Peyer's patch (tissue), 4 donors: ENCODE data around the gene HAPLN1. TPM values are rescaled to one million over a fixed set of nuclear protein-coding genes. Genes with fewer than 3 reads are reported as not detected.
"Not testable (repeated sequence)": the region's sequence is repeated elsewhere in the genome, so short reads cannot be mapped to it uniquely, and the experiment has no call there.

ENCODE experiments used
- DNase-seq, 3 donors: peaks; one replicate each; pipeline ENCODE4 v3.0.0-alpha.2; 2017 to 2019
- H3K27ac ChIP-seq, 4 donors: fragments of 200-600 bp; sonication (generic); one replicate each; pipeline ENCODE4 v1.5.1; 2016 to 2019
- H3K27me3 ChIP-seq, 2 donors: fragments of 200-600 bp; sonication (generic); one replicate each; pipeline ENCODE4 v1.5.1; 2019
- H3K36me3 ChIP-seq, 3 donors: fragments of 200-600 bp; sonication (generic); one replicate each; pipeline ENCODE4 v1.5.1; 2016 to 2019
- H3K4me1 ChIP-seq, 4 donors: fragments of 200-600 bp; sonication (generic); one replicate each; pipeline ENCODE4 v1.5.1; 2016 to 2019
- H3K4me3 ChIP-seq, 4 donors: fragments of 200-600 bp; sonication (generic); 1 replicate in 3 of 4; 2 replicates in 1 of 4; pipeline ENCODE4 v1.5.1; 2016 to 2019; ENCODE audit warnings: mild to moderate bottlenecking in 1 of 4
- H3K9me3 ChIP-seq, 4 donors: fragments of 200-600 bp; sonication (generic); one replicate each; pipeline ENCODE4 v1.5.1; 2016 to 2019; ENCODE audit warnings: mild to moderate bottlenecking in 1 of 4
- POLR2A ChIP-seq, 2 donors: fragments of 450-650 bp; IDR thresholded peaks; one replicate each; pipeline ENCODE4 v1.5.1; 2017; ENCODE audit warnings: antibody characterized with exemption in 2 of 2, mild to moderate bottlenecking in 2 of 2, moderate library complexity in 2 of 2
- total RNA-seq, 4 donors: library from RNA; depleted of rRNA; stranded (reverse); fragments of >200 nt; gene quantifications; one replicate each; pipeline ENCODE4 v1.1.0, GENCODE V29; 2016
- TF ChIP-seq, protein P1 (sequence below), 6 experiments: fragments of 450-650 bp in 4 of 6; fragments of 200-600 bp in 2 of 6; sonication (generic) in 1 of 6; IDR thresholded peaks; one replicate each; pipeline ENCODE4 v1.5.1; 2017 to 2019; ENCODE audit warnings: antibody characterized with exemption in 6 of 6, mild to moderate bottlenecking in 3 of 6, moderate library complexity in 1 of 6

HAPLN1 gene
- total RNA-seq, 4 donors from 2014 or later, result 0.13 to 1.7 (median 0.70) TPM; not detected in 1

DNA sequence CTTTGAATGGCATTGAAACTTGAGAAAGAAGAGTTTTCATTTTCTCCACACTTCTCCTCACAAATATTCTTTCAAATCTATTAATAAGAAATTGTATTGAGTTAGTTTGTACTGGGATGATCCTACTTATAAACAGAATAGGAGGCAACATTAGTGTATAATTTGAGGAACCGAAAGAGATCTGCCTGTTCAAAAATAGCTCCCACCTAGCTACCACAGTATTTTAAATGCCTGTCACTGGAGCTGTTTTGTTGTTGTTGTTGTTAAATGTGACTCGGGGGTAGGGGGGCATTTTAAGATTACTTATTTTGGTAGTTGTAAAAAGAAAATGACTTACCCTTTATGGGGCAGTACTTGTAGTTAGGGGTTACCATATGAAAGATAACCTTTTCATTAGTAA is 20.1 kb upstream of the HAPLN1 start:
- Histone ChIP-seq H3K36me3 (no peaks in the 10 kb centered on the region), H3K27ac (no peak overlapping the region), H3K27me3 (no peaks in the 10 kb centered on the region), H3K9me3 (no peaks in the 10 kb centered on the region), H3K4me3 (no peak overlapping the region), H3K4me1 (no peaks in the 10 kb centered on the region)
- TF ChIP-seq, protein P1, sequence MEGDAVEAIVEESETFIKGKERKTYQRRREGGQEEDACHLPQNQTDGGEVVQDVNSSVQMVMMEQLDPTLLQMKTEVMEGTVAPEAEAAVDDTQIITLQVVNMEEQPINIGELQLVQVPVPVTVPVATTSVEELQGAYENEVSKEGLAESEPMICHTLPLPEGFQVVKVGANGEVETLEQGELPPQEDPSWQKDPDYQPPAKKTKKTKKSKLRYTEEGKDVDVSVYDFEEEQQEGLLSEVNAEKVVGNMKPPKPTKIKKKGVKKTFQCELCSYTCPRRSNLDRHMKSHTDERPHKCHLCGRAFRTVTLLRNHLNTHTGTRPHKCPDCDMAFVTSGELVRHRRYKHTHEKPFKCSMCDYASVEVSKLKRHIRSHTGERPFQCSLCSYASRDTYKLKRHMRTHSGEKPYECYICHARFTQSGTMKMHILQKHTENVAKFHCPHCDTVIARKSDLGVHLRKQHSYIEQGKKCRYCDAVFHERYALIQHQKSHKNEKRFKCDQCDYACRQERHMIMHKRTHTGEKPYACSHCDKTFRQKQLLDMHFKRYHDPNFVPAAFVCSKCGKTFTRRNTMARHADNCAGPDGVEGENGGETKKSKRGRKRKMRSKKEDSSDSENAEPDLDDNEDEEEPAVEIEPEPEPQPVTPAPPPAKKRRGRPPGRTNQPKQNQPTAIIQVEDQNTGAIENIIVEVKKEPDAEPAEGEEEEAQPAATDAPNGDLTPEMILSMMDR (IDR thresholded peaks at IDR 0.05), result no peak
- no peak for TF ChIP-seq POLR2A (IDR thresholded peaks at IDR 0.05)
- DNase-seq, result no peak

DNA sequence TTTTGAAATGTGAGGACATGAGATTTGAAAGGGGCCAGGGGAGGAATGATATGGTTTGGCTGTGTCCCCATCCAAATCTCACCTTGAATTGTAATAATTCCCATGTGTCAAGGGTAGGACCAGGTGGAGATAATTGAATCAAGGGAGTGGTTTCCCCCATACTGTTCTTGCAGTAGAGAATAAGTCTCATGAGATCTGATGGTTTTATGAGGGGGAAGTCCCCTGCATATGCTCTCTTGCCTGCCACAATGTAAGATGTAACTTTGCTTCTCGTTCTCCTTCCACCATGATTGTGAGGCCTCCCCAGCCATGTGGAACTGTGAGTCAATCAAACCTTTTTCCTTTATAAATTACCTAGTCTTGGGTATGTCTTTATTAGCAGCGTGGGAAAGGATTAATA is 15.5 kb upstream of the HAPLN1 start:
- not testable (repeated sequence) for H3K9me3 ChIP-seq, H3K4me1 ChIP-seq, H3K27me3 ChIP-seq, H3K27ac ChIP-seq, H3K36me3 ChIP-seq, DNase-seq, H3K4me3 ChIP-seq

DNA sequence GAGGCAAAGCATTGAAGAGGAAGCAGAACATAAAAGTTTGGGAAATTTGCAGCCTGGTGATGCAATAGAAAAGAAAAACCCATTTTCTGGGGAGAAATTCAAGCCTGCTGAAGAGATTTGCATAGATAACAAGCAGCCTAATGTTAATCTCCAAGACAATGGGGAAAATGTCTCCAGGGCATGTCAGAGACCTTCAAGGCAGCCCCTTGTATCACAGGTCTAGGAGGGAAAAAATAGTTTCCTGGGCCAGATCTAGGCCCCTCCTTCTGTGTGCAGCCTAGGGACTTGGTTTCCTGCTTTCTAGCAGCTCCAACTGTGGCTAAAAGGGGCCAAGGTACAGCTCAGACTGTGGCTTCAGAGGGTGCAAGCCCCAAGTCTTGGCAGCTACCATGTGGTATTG is 14.4 kb upstream of the HAPLN1 start:
- not testable (repeated sequence) for H3K9me3 ChIP-seq, H3K27ac ChIP-seq, DNase-seq, H3K4me3 ChIP-seq, H3K36me3 ChIP-seq, H3K4me1 ChIP-seq, H3K27me3 ChIP-seq

DNA sequence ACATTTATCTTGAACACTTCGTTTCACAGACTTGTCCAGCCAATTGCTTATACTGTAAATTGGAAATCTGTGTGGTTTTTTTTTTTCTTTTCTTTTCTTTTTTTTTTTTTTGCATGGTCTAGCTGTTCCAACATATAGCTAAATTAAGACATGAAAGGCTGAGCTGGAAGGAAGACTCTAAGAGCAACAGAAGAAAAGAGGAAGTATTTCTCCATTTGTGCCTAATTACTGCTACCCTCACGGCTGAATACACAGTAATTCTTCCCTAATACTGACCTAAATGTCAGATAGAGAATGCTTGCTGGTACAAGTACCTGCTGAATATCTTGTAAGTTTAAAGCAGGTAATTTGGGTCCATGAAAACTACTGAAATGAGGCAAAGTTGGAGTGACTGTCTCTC is 11.0 kb upstream of the HAPLN1 start:
- H3K36me3 ChIP-seq, result no peaks in the 10 kb centered on the region
- no peak overlapping the region for H3K27ac ChIP-seq
- no peak for TF ChIP-seq POLR2A (IDR thresholded peaks at IDR 0.05)
- TF ChIP-seq, protein P1 (IDR thresholded peaks at IDR 0.05), result no peak
- DNase-seq, result no peak
- no peaks in the 10 kb centered on the region for H3K9me3 ChIP-seq
- no peaks in the 10 kb centered on the region for H3K4me1 ChIP-seq
- no peaks in the 10 kb centered on the region for H3K27me3 ChIP-seq
- H3K4me3 ChIP-seq, result no peak overlapping the region

DNA sequence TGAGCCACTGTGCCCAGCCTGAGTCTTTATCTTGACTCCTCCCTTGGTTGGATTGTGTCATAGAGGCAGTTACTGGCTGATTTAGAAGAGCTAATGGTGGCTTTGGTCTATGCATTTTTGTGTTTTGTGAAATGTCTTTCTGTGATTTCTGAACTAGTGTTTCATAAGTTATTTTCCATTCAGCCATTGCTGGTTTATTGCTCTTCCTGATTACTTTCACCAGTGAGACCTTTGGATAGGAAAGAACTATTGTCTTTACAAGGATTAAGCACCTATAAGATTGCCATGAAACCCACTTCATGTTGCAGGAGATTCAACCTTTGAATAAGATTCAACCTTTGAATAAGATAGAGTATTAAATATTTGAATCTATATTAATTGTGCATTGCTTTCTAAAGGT is 8.7 kb upstream of the HAPLN1 start:
- no peaks in the 10 kb centered on the region for H3K27me3 ChIP-seq
- H3K27ac ChIP-seq, result no peak overlapping the region
- no peak overlapping the region for H3K4me3 ChIP-seq
- TF ChIP-seq, protein P1 (IDR thresholded peaks at IDR 0.05), result no peak
- no peak for TF ChIP-seq POLR2A (IDR thresholded peaks at IDR 0.05)
- no peak for DNase-seq
- no peaks in the 10 kb centered on the region for H3K4me1 ChIP-seq
- no peaks in the 10 kb centered on the region for H3K36me3 ChIP-seq
- H3K9me3 ChIP-seq, result no peaks in the 10 kb centered on the region

DNA sequence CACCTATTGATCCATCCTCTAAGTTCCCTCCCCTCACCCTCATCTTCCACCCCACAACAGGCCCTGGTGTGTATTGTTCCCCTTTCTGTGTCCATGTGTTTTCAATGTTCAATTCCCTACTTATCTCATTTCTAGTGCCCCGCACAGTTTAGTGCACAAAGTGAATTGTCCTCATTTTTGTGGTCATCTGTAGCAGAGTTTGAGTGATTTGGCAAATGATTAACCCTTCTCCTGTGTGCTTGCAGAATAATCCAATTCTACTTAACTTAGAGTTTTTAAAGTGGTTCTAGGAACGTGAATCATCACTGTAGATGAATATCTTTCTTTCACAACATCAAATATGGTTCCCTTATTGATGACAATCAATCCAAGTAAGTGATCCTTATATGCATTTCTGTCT is 6.3 kb upstream of the HAPLN1 start:
- TF ChIP-seq POLR2A (IDR thresholded peaks at IDR 0.05), result no peak
- TF ChIP-seq, protein P1 (IDR thresholded peaks at IDR 0.05), result no peak
- Histone ChIP-seq H3K9me3 (no peaks in the 10 kb centered on the region), H3K27ac (no peak overlapping the region), H3K4me1 (peaks cover 0 to 7% (median 3%) of the 10 kb centered on the region in 4 donors), H3K36me3 (no peaks in the 10 kb centered on the region), H3K27me3 (no peaks in the 10 kb centered on the region), H3K4me3 (no peak overlapping the region)
- DNase-seq, result no peak

DNA sequence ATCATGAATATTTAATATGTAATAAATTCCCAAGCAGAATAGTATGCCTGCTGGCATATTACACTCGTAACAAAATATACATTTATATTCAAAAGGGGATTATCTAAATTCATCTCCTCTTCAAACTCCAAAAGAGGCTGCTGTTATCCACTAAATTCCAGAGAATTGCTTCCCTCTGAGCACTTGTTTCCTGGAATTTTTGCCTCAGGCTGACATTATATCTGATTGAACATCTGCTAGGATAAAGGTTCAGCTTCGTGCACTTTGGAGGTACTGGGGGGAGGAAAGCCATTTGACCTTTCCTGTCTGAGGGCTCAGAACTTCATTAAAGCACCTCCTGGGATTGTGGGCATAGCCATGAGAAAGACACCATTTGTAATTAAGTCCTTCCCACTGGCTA is 4.3 kb upstream of the HAPLN1 start:
- no peak for DNase-seq
- TF ChIP-seq POLR2A (IDR thresholded peaks at IDR 0.05), result no peak
- no peak overlapping the region for H3K27ac ChIP-seq

More for the DNA sequence above, 4.3 kb upstream of the HAPLN1 start:
- H3K36me3 ChIP-seq, result no peaks in the 10 kb centered on the region
- H3K9me3 ChIP-seq, result no peaks in the 10 kb centered on the region
- no peak overlapping the region for H3K4me3 ChIP-seq
- H3K27me3 ChIP-seq, result no peaks in the 10 kb centered on the region
- H3K4me1 ChIP-seq, result peaks cover 0 to 11% (median 4%) of the 10 kb centered on the region in 4 donors
